ENCODE results near the gene UGGT1. TPM values are rescaled to one million over a fixed set of nuclear protein-coding genes. Genes with fewer than 3 reads are reported as not detected.

Gene UGGT1
- total RNA-seq, 1 experiment from 2014 or later = 51.8 TPM

DNA sequence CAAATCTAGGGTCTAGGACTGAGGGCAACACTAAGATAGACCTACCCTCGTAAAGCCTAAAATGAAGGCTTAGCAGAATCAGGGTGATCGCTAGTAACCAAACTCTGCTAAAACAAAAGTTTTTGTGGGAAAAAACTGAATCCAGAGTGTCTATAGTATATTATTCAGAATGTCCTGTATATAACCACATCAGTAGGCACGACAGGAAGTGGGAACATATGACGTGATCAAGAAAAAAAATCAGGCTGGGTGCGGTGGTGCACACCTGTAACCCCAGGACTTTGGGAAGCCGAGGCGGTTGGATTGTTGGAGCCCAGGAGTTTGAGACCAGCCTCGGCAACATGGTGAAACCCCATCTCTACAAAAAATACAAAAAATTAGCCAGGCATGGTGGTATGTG lies 106.1 kb downstream of the UGGT1 start:
- Histone ChIP-seq H3K27me3 (ENCODE audit: insufficient read depth, low read length) (no peaks in the 10 kb centered on the region), H3K9me3 (ENCODE audit: control insufficient read depth in 1 of 2, insufficient read depth in 1 of 2, low read depth in 1 of 2, low read length in 2 of 2) (no peaks in the 10 kb centered on the region), H3K36me3 (ENCODE audit: control insufficient read depth in 1 of 2, insufficient read depth in 2 of 2, low read length in 2 of 2) (no peaks in the 10 kb centered on the region; a peak in 1 of 4 replicates), H3K4me3 (replicated peaks in 1 of 2; ENCODE audit: low read depth in 1 of 2, low read length in 2 of 2) (no peak overlapping the region), H3K79me2 (ENCODE audit: insufficient read depth, low read length) (no peaks in the 10 kb centered on the region), H2AFZ (ENCODE audit: low read depth, low read length, poor library complexity, severe bottlenecking) (no peak overlapping the region), H4K20me1 (ENCODE audit: insufficient read depth) (no peaks in the 10 kb centered on the region), H3K9ac (ENCODE audit: low read length) (no peak overlapping the region), H3K9me2 (ENCODE audit: insufficient read depth) (no peaks in the 10 kb centered on the region), H3K27ac (ENCODE audit: low read depth, low read length) (no peak overlapping the region), H3K4me1 (ENCODE audit: control insufficient read depth in 1 of 2, insufficient read depth in 2 of 2, low read length in 2 of 2) (no peaks in the 10 kb centered on the region), H3K4me2 (ENCODE audit: low read length) (no peak overlapping the region)
- ChIA-PET RAD21 (ENCODE audit: low non-redundant PET in 1 of 2, low total read pairs in 2 of 2, uncharacterized antibody in 2 of 2, unreplicated experiment in 2 of 2) (no interaction called here), CTCF (no interaction called here), POLR2A (no interaction called here)
- no TSS peak for BruUV-seq (replicated peaks)
- TF ChIP-seq SRF (IDR thresholded peaks at IDR 0.05; ENCODE audit: low read depth) (no peak), RAD21 (IDR thresholded peaks at IDR 0.05; ENCODE audit: low read depth) (no peak), SP1 (IDR thresholded peaks at IDR 0.05; ENCODE audit: low read depth) (no peak), POLR2A (IDR thresholded peaks at IDR 0.05; ENCODE audit: borderline replicate concordance, extremely low read depth, insufficient read depth, insufficient read length) (no peak), CEBPB (IDR thresholded peaks at IDR 0.05; ENCODE audit: low read depth) (no peak), POLR2AphosphoS5 (IDR thresholded peaks at IDR 0.05; ENCODE audit: low read depth, low read length) (no peak), ELF1 (IDR thresholded peaks at IDR 0.05; ENCODE audit: borderline replicate concordance, low read depth) (no peak), SIN3A (IDR thresholded peaks at IDR 0.05; ENCODE audit: low read depth) (no peak), ZNF274 (IDR thresholded peaks at IDR 0.05; ENCODE audit: low read depth, low read length) (no peak)
- TF ChIP-seq, protein P1, sequence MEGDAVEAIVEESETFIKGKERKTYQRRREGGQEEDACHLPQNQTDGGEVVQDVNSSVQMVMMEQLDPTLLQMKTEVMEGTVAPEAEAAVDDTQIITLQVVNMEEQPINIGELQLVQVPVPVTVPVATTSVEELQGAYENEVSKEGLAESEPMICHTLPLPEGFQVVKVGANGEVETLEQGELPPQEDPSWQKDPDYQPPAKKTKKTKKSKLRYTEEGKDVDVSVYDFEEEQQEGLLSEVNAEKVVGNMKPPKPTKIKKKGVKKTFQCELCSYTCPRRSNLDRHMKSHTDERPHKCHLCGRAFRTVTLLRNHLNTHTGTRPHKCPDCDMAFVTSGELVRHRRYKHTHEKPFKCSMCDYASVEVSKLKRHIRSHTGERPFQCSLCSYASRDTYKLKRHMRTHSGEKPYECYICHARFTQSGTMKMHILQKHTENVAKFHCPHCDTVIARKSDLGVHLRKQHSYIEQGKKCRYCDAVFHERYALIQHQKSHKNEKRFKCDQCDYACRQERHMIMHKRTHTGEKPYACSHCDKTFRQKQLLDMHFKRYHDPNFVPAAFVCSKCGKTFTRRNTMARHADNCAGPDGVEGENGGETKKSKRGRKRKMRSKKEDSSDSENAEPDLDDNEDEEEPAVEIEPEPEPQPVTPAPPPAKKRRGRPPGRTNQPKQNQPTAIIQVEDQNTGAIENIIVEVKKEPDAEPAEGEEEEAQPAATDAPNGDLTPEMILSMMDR (IDR thresholded peaks at IDR 0.05 in 2 of 3, conservative IDR thresholded peaks at IDR 0.05 in 1 of 3; ENCODE audit: borderline replicate concordance in 1 of 3, insufficient read depth in 1 of 3, low read depth in 2 of 3, low read length in 2 of 3) = no peak
- TF ChIP-seq, protein P2, sequence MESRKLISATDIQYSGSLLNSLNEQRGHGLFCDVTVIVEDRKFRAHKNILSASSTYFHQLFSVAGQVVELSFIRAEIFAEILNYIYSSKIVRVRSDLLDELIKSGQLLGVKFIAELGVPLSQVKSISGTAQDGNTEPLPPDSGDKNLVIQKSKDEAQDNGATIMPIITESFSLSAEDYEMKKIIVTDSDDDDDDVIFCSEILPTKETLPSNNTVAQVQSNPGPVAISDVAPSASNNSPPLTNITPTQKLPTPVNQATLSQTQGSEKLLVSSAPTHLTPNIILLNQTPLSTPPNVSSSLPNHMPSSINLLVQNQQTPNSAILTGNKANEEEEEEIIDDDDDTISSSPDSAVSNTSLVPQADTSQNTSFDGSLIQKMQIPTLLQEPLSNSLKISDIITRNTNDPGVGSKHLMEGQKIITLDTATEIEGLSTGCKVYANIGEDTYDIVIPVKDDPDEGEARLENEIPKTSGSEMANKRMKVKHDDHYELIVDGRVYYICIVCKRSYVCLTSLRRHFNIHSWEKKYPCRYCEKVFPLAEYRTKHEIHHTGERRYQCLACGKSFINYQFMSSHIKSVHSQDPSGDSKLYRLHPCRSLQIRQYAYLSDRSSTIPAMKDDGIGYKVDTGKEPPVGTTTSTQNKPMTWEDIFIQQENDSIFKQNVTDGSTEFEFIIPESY (IDR thresholded peaks at IDR 0.05; ENCODE audit: extremely low read depth, insufficient replicate concordance, low read length) = no peak
- TF ChIP-seq, protein P3, sequence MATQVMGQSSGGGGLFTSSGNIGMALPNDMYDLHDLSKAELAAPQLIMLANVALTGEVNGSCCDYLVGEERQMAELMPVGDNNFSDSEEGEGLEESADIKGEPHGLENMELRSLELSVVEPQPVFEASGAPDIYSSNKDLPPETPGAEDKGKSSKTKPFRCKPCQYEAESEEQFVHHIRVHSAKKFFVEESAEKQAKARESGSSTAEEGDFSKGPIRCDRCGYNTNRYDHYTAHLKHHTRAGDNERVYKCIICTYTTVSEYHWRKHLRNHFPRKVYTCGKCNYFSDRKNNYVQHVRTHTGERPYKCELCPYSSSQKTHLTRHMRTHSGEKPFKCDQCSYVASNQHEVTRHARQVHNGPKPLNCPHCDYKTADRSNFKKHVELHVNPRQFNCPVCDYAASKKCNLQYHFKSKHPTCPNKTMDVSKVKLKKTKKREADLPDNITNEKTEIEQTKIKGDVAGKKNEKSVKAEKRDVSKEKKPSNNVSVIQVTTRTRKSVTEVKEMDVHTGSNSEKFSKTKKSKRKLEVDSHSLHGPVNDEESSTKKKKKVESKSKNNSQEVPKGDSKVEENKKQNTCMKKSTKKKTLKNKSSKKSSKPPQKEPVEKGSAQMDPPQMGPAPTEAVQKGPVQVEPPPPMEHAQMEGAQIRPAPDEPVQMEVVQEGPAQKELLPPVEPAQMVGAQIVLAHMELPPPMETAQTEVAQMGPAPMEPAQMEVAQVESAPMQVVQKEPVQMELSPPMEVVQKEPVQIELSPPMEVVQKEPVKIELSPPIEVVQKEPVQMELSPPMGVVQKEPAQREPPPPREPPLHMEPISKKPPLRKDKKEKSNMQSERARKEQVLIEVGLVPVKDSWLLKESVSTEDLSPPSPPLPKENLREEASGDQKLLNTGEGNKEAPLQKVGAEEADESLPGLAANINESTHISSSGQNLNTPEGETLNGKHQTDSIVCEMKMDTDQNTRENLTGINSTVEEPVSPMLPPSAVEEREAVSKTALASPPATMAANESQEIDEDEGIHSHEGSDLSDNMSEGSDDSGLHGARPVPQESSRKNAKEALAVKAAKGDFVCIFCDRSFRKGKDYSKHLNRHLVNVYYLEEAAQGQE (IDR thresholded peaks at IDR 0.05; ENCODE audit: low read depth) = no peak
- TF ChIP-seq, protein P4, sequence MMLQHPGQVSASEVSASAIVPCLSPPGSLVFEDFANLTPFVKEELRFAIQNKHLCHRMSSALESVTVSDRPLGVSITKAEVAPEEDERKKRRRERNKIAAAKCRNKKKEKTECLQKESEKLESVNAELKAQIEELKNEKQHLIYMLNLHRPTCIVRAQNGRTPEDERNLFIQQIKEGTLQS (IDR thresholded peaks at IDR 0.05) = no peak
- no peak for DNase-seq (ENCODE audit: low read depth, low spot score)
- intact Hi-C loops (cut with micrococcal nuclease) = no loop called here
- ATAC-seq = no peak

All from HCT116 (cell line).